Activated CD4-positive, alpha-beta T cell treated with anti-CD3 and anti-CD28 coated beads, Interleukin-2, amount 50 U/mL, for 1 hour (primary cell): Measurements from ENCODE around the gene ATP1A3.
"Not testable (repeated sequence)": the region's sequence is repeated elsewhere in the genome, so short reads cannot be mapped to it uniquely, and the experiment has no call there.

Experiments used
- DNase-seq: peaks from one replicate; pipeline ENCODE4 v3.0.0-alpha.2; 2020

ATP1A3 gene

GRCh38 chr19:41944336-41944735 lies 49.7 kb downstream of the ATP1A3 start:
- no peak for DNase-seq

GRCh38 chr19:41941410-41942202 lies 52.4 kb downstream of the ATP1A3 start:
- no peak for DNase-seq

GRCh38 chr19:41940731-41941409 lies 53.2 kb downstream of the ATP1A3 start:
- DNase-seq = no peak

- peak; percentile 61 for DNase-seq
These were observed 53.9 kb downstream of the ATP1A3 start for GRCh38 chr19:41939861-41940730.

- not testable (repeated sequence) for DNase-seq
These were observed 54.8 kb downstream of the ATP1A3 start for GRCh38 chr19:41939209-41939608.

GRCh38 chr19:41937525-41938468 lies 56.2 kb downstream of the ATP1A3 start:
- DNase-seq = no peak

GRCh38 chr19:41936961-41937360 lies 57.1 kb downstream of the ATP1A3 start:
- no peak for DNase-seq

GRCh38 chr19:41936416-41936850 lies 57.6 kb downstream of the ATP1A3 start:
- DNase-seq = no peak

GRCh38 chr19:41935760-41936415 lies 58.1 kb downstream of the ATP1A3 start:
- DNase-seq = no peak

- peak; percentile 75 for DNase-seq
These were observed 59.1 kb downstream of the ATP1A3 start for GRCh38 chr19:41934849-41935374.

GRCh38 chr19:41933693-41934426 lies 60.2 kb downstream of the ATP1A3 start:
- DNase-seq = no peak

GRCh38 chr19:41932720-41933332 lies 61.2 kb downstream of the ATP1A3 start:
- no peak for DNase-seq

GRCh38 chr19:41932259-41932719 lies 61.7 kb downstream of the ATP1A3 start:
- no peak for DNase-seq

- DNase-seq = no peak
These were observed 63.0 kb downstream of the ATP1A3 start for GRCh38 chr19:41930926-41931592.

GRCh38 chr19:41930322-41930722 lies 63.7 kb downstream of the ATP1A3 start:
- no peak for DNase-seq

GRCh38 chr19:41929536-41930071 lies 64.4 kb downstream of the ATP1A3 start:
- DNase-seq = no peak

GRCh38 chr19:41928754-41929535 lies 65.1 kb downstream of the ATP1A3 start:
- DNase-seq = no peak

- no peak for DNase-seq
These were observed 65.8 kb downstream of the ATP1A3 start, which contains the start of gene ERFL for GRCh38 chr19:41928221-41928683. Gene ERFL, minus strand, starts transcription at chr19:41928449. Its CDS starts 15,530 bp downstream, at chr19:41912919.
